Colonic mucosa (tissue), 4 donors: ENCODE data around the gene GLUD1. TPM values are rescaled to one million over a fixed set of nuclear protein-coding genes. Genes with fewer than 3 reads are reported as not detected.
A peak's percentile ranks its signal among the peaks of the same experiment; 100 is the strongest.
"Not testable (repeated sequence)": the region's sequence is repeated elsewhere in the genome, so short reads cannot be mapped to it uniquely, and the experiment has no call there.

ENCODE experiments used
- DNase-seq: peaks from one replicate; pipeline ENCODE4 v3.0.0-alpha.2; 2020
- H3K27ac ChIP-seq: fragments of 200-600 bp; one replicate; pipeline ENCODE4 v1.8.0; 2021
- H3K27me3 ChIP-seq: fragments of 200-600 bp; one replicate; pipeline ENCODE4 v1.8.0; 2021
- H3K36me3 ChIP-seq: fragments of 200-600 bp; one replicate; pipeline ENCODE4 v1.8.0; 2021
- H3K4me1 ChIP-seq: fragments of 200-600 bp; one replicate; pipeline ENCODE4 v1.8.0; 2021; ENCODE audit warnings: mild to moderate bottlenecking
- H3K4me3 ChIP-seq: fragments of 200-600 bp; one replicate; pipeline ENCODE4 v1.8.0; 2021
- H3K9ac ChIP-seq, 2 donors: one replicate each; pipeline ENCODE4 v1.7.0; 2013; ENCODE audit warnings: control low read depth in 2 of 2, low read depth in 2 of 2, low read length in 2 of 2
- H3K9me3 ChIP-seq: fragments of 200-600 bp; one replicate; pipeline ENCODE4 v1.8.0; 2021
- CTCF ChIP-seq: fragments of 200-600 bp; IDR thresholded peaks from one replicate; pipeline ENCODE4 v1.8.0; 2022; ENCODE audit warnings: antibody characterized with exemption, mild to moderate bottlenecking
- intact Hi-C: fragments of 100-400 bp; cut with DNase I; formaldehyde crosslinking; loops from one replicate; pipeline ENCODE4 v1.14.1; 2022
- total RNA-seq, 2 donors: library from RNA; stranded (reverse); fragmentation: NEBNext Ultra II Directional in 1 of 2; extraction: Animal tissue kit (Norgen Biotek cat#: 25700) in 1 of 2; gene quantifications; one replicate each; pipeline ENCODE4 v1.2.1, GENCODE V29; 2021
- donor health status: healthy.
- donor health status: DM: no; HTN: no; CAD: no.
- donor health status: DM: no; HTN: no; CAD: no.

The GLUD1 gene
- 100 to 1,000 TPM in 1 of 2 donors, 10 to 100 TPM in 1; 94.1 to 207 TPM for total RNA-seq

GRCh38 chr10:87094373-87095235, at the start of gene GLUD1, which contains the start of gene SHLD2:
GLUD1 (minus strand) TSS chr10:87094843; CDS start chr10:87094769, 74 bp downstream.
SHLD2 (plus strand) TSS chr10:87095206; CDS start chr10:87151355, 56,149 bp downstream.
- H3K27me3 ChIP-seq, result no peaks in the 10 kb centered on the region
- no peaks in the 10 kb centered on the region for H3K9me3 ChIP-seq
- H3K27ac ChIP-seq, result peak within 1 kb of the TSS; percentile 92
- H3K9ac ChIP-seq, result peak within 1 kb of the TSS; percentile 87 to 100
- no peaks in the 10 kb centered on the region for H3K4me1 ChIP-seq
- H3K36me3 ChIP-seq, result no peaks in the 10 kb centered on the region
- intact Hi-C loops, result loop anchor here (10.0 kb wide), 1 partner anchor 120 kb away; no protein-coding TSS in a partner anchor
- peak within 1 kb of the TSS; percentile 60 for H3K4me3 ChIP-seq
- no peak for TF ChIP-seq CTCF
- peak; percentile 95 for DNase-seq

- H3K4me1 ChIP-seq, H3K4me3 ChIP-seq, H3K9me3 ChIP-seq, H3K27me3 ChIP-seq, intact Hi-C loops, DNase-seq, H3K27ac ChIP-seq, H3K9ac ChIP-seq, H3K36me3 ChIP-seq: not testable (repeated sequence)
Measured at GRCh38 chr10:87143109-87143418, 48.4 kb upstream of the GLUD1 start.

- H3K4me3 ChIP-seq, intact Hi-C loops, H3K9ac ChIP-seq, H3K27me3 ChIP-seq, H3K27ac ChIP-seq, H3K36me3 ChIP-seq, H3K4me1 ChIP-seq, DNase-seq, H3K9me3 ChIP-seq: not testable (repeated sequence)
Measured at GRCh38 chr10:87142230-87143108, 47.8 kb upstream of the GLUD1 start.

- H3K4me1 ChIP-seq, H3K9me3 ChIP-seq, intact Hi-C loops, H3K36me3 ChIP-seq, H3K27me3 ChIP-seq, H3K9ac ChIP-seq, H3K27ac ChIP-seq, DNase-seq, H3K4me3 ChIP-seq: not testable (repeated sequence)
Measured at GRCh38 chr10:87137478-87137877, 42.8 kb upstream of the GLUD1 start.

- H3K4me3 ChIP-seq, intact Hi-C loops, H3K27me3 ChIP-seq, H3K9ac ChIP-seq, H3K27ac ChIP-seq, H3K36me3 ChIP-seq, H3K4me1 ChIP-seq, DNase-seq, H3K9me3 ChIP-seq: not testable (repeated sequence)
Measured at GRCh38 chr10:87134440-87134839, 39.8 kb upstream of the GLUD1 start.

- H3K4me1 ChIP-seq, intact Hi-C loops, H3K27me3 ChIP-seq, H3K27ac ChIP-seq, H3K4me3 ChIP-seq, H3K9ac ChIP-seq, H3K36me3 ChIP-seq, DNase-seq, H3K9me3 ChIP-seq: not testable (repeated sequence)
Measured at GRCh38 chr10:87133936-87134335, 39.3 kb upstream of the GLUD1 start.

- intact Hi-C loops, H3K4me1 ChIP-seq, DNase-seq, H3K27me3 ChIP-seq, H3K9ac ChIP-seq, H3K27ac ChIP-seq, H3K9me3 ChIP-seq, H3K4me3 ChIP-seq, H3K36me3 ChIP-seq: not testable (repeated sequence)
Measured at GRCh38 chr10:87132176-87132575, 37.5 kb upstream of the GLUD1 start.

- H3K36me3 ChIP-seq, H3K9ac ChIP-seq, H3K4me1 ChIP-seq, H3K9me3 ChIP-seq, intact Hi-C loops, H3K4me3 ChIP-seq, H3K27ac ChIP-seq, H3K27me3 ChIP-seq, DNase-seq: not testable (repeated sequence)
Measured at GRCh38 chr10:87127607-87128156, 33.0 kb upstream of the GLUD1 start.

GRCh38 chr10:87127048-87127447, 32.4 kb upstream of the GLUD1 start:
- DNase-seq, intact Hi-C loops: not testable (repeated sequence)

GRCh38 chr10:87123351-87123750, 28.7 kb upstream of the GLUD1 start:
- DNase-seq, H3K4me1 ChIP-seq, H3K27ac ChIP-seq, intact Hi-C loops, H3K9ac ChIP-seq, H3K4me3 ChIP-seq, H3K36me3 ChIP-seq, H3K27me3 ChIP-seq, H3K9me3 ChIP-seq: not testable (repeated sequence)

More at GRCh38 chr10:87127048-87127447, 32.4 kb upstream of the GLUD1 start:
- H3K9me3 ChIP-seq, H3K4me3 ChIP-seq, H3K36me3 ChIP-seq, H3K27me3 ChIP-seq, H3K9ac ChIP-seq, H3K27ac ChIP-seq, H3K4me1 ChIP-seq: not testable (repeated sequence)

- H3K27me3 ChIP-seq, H3K9ac ChIP-seq, H3K4me3 ChIP-seq, DNase-seq, H3K27ac ChIP-seq, H3K4me1 ChIP-seq, intact Hi-C loops, H3K36me3 ChIP-seq, H3K9me3 ChIP-seq: not testable (repeated sequence)
Measured at GRCh38 chr10:87119029-87119428, 24.4 kb upstream of the GLUD1 start.

- H3K36me3 ChIP-seq, H3K27me3 ChIP-seq, intact Hi-C loops, H3K9me3 ChIP-seq, DNase-seq, H3K9ac ChIP-seq, H3K27ac ChIP-seq, H3K4me3 ChIP-seq, H3K4me1 ChIP-seq: not testable (repeated sequence)
Measured at GRCh38 chr10:87118122-87118521, 23.5 kb upstream of the GLUD1 start.
